ENCODE results near the gene LCN6. TPM values are rescaled to one million over a fixed set of nuclear protein-coding genes. Genes with fewer than 3 reads are reported as not detected.

The LCN6 gene
- total RNA-seq, 1 experiment from 2014 or later = not detected

DNA sequence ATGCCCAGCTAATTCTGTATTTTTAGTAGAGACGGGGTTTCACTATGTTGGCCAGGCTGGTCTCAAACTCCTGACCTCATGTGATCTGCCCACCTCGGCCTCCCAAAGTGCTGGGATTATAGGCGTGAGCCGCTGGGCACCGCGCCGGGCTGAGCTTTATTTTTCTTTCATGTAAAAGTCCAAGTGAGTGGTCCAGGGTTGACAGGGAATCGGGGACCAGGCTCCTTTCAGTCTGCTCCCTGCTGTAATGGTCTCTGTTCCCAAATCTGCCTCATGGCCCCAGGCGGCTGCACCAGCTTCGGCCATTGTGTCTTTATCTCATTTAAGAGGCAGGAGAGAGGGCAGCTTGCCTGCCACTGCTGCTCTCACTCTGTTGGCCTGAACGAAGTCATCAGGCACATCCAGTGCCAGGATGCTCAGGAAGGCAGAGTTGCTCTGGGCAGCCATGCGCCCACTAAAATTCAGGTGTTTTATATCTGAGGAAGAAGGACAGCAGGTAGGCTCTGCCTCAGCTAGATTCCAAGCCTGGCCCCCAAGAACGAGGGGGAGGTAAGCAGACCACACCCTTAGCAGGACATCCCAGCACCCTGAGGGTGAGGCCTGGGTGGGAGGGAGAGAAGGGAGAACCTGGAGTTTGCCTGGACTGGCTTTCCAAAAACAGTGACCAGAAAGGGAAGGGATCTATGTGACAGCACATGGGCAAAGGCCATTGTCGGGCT lies 46.1 kb upstream of the LCN6 start:
- TF ChIP-seq, protein P1, sequence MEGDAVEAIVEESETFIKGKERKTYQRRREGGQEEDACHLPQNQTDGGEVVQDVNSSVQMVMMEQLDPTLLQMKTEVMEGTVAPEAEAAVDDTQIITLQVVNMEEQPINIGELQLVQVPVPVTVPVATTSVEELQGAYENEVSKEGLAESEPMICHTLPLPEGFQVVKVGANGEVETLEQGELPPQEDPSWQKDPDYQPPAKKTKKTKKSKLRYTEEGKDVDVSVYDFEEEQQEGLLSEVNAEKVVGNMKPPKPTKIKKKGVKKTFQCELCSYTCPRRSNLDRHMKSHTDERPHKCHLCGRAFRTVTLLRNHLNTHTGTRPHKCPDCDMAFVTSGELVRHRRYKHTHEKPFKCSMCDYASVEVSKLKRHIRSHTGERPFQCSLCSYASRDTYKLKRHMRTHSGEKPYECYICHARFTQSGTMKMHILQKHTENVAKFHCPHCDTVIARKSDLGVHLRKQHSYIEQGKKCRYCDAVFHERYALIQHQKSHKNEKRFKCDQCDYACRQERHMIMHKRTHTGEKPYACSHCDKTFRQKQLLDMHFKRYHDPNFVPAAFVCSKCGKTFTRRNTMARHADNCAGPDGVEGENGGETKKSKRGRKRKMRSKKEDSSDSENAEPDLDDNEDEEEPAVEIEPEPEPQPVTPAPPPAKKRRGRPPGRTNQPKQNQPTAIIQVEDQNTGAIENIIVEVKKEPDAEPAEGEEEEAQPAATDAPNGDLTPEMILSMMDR (conservative IDR thresholded peaks at IDR 0.05) = no peak
- no CpG with 5 or more reads among the region's 14 CpGs for WGBS (ENCODE audit: extremely low coverage, insufficient read length, low lambda C conversion rate)
- Mint-ChIP-seq H3K4me1 (peaks cover 17 to 27% of the 10 kb centered on the region in 2 experiments), H3K9me3 (no peaks in the 10 kb centered on the region), H3K36me3 (ENCODE audit: insufficient read depth in 1 of 3, low read depth in 3 of 3) (peaks cover 0 to 8% (median 1%) of the 10 kb centered on the region in 3 experiments; a peak in 3 of 7 replicates), H3K27ac (peak overlapping the region in 1 of 3 experiments; percentile 51; a peak in 1 of 7 replicates), H3K4me3 (no peak overlapping the region), H3K27me3 (ENCODE audit: low read depth) (peaks cover 34% of the 10 kb centered on the region)
- Histone ChIP-seq H4K5ac (ENCODE audit: insufficient read length, low read depth, low read length) (no peak overlapping the region), H3K56ac (ENCODE audit: insufficient read length, low read depth, low read length) (no peak overlapping the region), H3K4me1 (ENCODE audit: insufficient read depth, low read length) (no peaks in the 10 kb centered on the region), H3K79me2 (ENCODE audit: insufficient read depth, low read length) (no peaks in the 10 kb centered on the region), H3K23me2 (ENCODE audit: insufficient read length, low read depth, low read length, poor library complexity, severe bottlenecking) (peaks cover 4% of the 10 kb centered on the region), H4K20me1 (ENCODE audit: control insufficient read depth, insufficient read depth, insufficient read length) (no peaks in the 10 kb centered on the region), H2BK20ac (ENCODE audit: low read depth, low read length, poor library complexity, severe bottlenecking) (no peak overlapping the region), H3K18ac (ENCODE audit: insufficient read length, low read depth, low read length) (no peak overlapping the region), H4K91ac (ENCODE audit: insufficient read length, low read depth, low read length) (no peak overlapping the region), H3T11ph (ENCODE audit: low read length) (no peak overlapping the region), H3K14ac (ENCODE audit: insufficient read depth, low read length) (no peak overlapping the region), H2BK120ac (ENCODE audit: low read depth, low read length, poor library complexity, severe bottlenecking) (no peak overlapping the region), H3K4ac (ENCODE audit: low read depth, low read length) (no peak overlapping the region), H2BK12ac (ENCODE audit: insufficient read length, low read depth, low read length) (no peak overlapping the region), H3K4me2 (ENCODE audit: insufficient read depth, insufficient read length, low read length) (no peak overlapping the region), H3K27ac (ENCODE audit: insufficient read length, low read depth, low read length) (no peak overlapping the region), H2AK5ac (ENCODE audit: insufficient read length, low read length) (no peak overlapping the region), H3K23ac (ENCODE audit: insufficient read length, low read depth, low read length) (no peak overlapping the region), H2BK15ac (ENCODE audit: low read depth, low read length) (no peak overlapping the region), H2AFZ (ENCODE audit: low read length) (no peak overlapping the region), H3K9ac (ENCODE audit: extremely low read depth, insufficient read length, low read length) (no peak overlapping the region), H4K8ac (replicated peaks; ENCODE audit: insufficient read length, low read depth, low read length) (no peak overlapping the region), H3K79me1 (ENCODE audit: insufficient read depth, low read depth, low read length, poor library complexity, severe bottlenecking) (no peaks in the 10 kb centered on the region), H3K9me3 (ENCODE audit: control insufficient read depth, low read depth, low read length) (no peaks in the 10 kb centered on the region), H2BK5ac (ENCODE audit: insufficient read length, low read length) (no peak overlapping the region), H3K27me3 (ENCODE audit: insufficient read depth, low read length) (no peaks in the 10 kb centered on the region; the same call in 1 of the 2 replicates)
- DNase-seq = no peak
